Stimulated activated CD4-positive, alpha-beta T cell treated with anti-CD3 and anti-CD28 coated beads, TNF-alpha, amount 100 ng/mL, for 48 hours (primary cell): Measurements from ENCODE around the gene THSD4.
"Not testable (repeated sequence)": the region's sequence is repeated elsewhere in the genome, so short reads cannot be mapped to it uniquely, and the experiment has no call there.

Experiments used
- DNase-seq, 3 donors: peaks; one replicate each; pipeline ENCODE4 v3.0.0-alpha.2; 2020; ENCODE audit warnings: low read depth in 3 of 3

THSD4 gene

DNA sequence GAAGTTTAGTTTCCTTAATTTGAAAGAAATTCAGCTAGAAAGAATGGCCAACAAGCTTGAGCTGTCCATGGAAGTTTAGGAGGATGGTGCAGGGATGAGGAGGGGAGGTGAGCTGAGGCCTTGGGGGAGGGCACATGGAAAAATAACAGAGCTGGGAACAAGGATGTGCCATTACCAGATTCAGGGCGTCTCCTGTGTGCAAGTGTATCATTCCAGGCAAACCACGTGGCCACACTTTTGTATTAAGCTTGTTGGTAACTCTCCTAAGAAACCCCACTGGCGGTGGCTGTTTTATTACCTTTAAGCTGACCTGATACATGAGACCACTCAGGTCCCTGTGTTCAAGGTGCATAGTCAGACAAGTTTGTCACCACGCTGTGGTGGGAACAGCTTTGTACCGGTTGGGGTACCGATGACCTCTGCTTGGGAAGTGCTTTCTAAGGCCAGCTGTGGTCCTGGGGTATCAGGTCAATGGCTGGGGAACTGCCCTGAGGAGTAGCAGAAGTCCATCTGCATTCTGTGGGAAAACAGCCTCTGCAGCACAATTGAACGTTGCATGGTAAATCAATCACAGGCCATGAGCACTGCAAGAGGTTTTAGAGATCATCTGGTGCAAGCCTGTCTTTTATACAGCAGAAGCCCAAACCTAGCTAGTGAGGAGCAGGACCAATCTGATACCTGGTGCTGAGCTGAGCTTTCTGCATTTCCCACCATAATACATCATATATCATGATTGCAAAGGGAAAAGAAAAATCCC is 235.5 kb downstream of the THSD4 start:
- no peak for DNase-seq

- DNase-seq, result no peak
Measured at GRCh38 chr15:71352125-71352524, 236.9 kb downstream of the THSD4 start.

DNA sequence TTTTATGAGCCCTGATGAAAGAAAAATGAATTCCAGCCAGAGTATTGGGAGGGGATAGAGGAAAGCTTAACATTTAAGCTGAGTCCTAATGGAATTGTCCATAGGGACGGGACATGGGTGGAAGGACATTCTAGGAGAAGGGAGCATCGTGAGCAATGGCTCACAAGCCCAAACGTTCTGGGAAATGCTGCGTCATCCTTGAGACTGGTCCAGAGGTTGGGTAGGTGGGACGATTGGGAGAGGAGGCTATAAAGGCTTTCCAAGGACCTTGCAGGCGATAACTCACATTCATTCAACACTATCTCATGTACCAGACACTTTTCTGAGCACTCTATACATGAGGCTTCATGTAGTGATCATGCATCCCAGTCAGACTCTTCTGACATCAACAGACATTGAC is 237.5 kb downstream of the THSD4 start:
- DNase-seq, result no peak

GRCh38 chr15:71353171-71353570 is 237.9 kb downstream of the THSD4 start:
- no peak for DNase-seq

- no peak for DNase-seq
Measured at GRCh38 chr15:71355268-71355667, 240.0 kb downstream of the THSD4 start.

GRCh38 chr15:71357321-71357732 is 242.1 kb downstream of the THSD4 start:
- DNase-seq, result no peak

DNA sequence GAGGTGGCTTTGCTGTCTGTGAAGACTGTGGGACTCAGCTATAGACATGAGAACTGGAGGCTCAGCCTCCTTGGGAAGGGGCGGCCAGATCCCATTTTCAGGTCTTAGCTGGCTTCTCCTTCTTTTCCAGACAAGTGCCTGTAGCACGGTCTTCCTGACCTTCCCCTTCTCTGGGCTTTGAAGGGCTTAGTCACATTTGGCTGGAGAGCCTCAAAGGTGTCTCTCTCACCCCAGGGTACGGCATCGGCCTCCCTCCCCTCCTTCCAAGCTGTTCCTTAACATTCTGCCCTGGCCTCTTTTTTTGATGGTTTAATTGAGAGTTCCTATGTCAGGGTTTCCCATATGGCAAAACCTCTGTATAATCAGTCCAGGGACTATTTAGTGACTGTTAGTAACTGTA is 242.7 kb downstream of the THSD4 start:
- no peak for DNase-seq

DNA sequence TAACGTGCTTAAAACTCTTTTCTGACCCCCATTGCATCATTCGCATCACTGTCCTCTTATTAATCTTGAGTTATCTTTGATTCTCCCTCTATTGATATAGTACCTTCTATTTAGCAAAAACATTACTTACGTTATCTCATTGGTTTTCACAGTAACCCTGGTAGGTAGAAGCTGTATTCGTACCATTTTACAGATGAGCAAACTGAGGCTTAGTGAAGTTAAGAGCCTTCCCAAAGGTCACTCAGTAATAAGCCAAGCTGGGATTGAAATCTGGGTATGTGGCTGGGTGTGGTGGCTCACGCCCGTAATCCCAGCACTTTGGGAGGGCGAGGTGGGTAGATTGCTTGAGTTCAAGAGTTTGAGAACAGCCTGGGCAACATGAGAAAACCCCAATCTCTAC is 244.0 kb downstream of the THSD4 start:
- DNase-seq, result no peak

DNA sequence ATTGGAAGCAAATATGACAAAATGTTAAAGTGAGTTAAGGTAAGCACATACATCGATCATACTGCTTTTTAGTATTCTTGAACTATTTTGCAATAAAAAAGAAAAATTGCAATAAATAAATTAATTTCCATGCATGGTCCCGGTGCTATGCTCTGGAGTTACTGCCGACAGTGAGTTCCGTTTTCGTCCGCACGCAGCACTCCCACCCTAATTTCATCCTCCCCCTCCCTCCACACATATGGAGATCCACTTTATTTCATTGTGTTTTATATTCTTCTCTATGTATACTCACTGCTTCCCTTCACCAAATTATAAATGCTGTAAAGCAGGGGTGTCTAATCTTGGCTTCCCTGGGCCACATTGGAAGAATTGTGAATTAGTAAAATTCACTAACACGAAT is 247.3 kb downstream of the THSD4 start:
- DNase-seq, result no peak

GRCh38 chr15:71362987-71363968 is 248.0 kb downstream of the THSD4 start:
- DNase-seq, result no peak

GRCh38 chr15:71364117-71364584 is 248.9 kb downstream of the THSD4 start:
- no peak for DNase-seq

GRCh38 chr15:71366522-71366921 is 251.3 kb downstream of the THSD4 start:
- DNase-seq, result no peak

- no peak for DNase-seq
Measured at GRCh38 chr15:71366926-71367325, 251.7 kb downstream of the THSD4 start.

DNA sequence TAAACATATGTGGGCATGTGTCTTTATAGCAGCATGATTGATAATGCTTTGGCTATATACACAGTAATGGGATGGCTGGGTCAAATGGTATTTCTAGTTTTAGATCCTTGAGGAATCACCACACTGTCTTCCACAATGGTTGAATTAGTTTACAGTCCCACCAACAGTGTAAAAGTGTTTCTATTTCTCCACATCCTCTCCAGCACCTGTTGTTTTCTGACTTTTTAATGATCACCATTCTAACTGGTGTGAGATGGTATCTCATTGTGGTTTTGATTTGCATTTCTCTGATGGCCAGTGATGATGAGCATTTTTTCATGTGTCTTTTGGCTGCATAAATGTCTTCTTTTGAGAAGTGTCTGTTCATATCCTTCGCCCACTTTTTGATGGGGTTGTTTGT is 252.5 kb downstream of the THSD4 start:
- not testable (repeated sequence) for DNase-seq

DNA sequence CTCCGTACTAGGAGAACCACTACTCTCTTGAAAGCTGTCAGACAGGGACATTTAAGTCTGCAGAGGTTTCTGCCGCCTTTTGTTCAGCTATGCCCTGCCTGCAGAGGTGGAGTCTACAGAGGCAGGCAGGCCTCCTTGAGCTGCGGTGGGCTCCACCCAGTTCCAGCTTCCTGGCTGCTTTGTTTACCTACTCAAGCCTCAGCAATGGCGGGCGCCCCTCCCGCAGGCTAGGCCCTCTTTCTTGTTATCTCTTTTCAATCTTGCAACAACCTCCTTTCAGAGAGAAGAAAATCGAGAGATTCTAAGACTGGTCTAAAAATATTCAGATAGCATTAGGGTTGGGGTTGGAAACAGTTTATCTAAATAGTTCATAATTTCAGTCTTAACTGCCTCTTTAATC is 257.5 kb downstream of the THSD4 start:
- not testable (repeated sequence) for DNase-seq

DNA sequence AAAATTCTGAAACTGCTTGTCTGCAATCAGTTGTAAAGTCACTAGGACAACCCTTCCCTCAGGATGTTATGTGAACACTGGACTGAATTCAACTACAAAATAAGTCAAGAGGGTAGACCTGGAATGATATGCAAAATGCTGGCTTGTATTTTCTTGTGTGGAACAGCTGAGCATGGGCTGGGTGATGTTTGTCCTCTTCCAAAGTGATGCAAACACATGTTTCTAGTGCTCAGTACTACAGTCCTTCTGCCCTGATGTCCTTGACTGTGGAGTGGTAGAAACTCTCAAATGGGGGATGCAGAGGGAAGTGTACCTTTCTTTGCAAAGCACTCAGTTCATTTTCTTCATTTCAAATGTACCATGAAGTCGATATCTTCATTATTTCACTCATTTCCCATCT is 258.6 kb downstream of the THSD4 start:
- no peak for DNase-seq

- no peak for DNase-seq
Measured at GRCh38 chr15:71374607-71375352, 259.5 kb downstream of the THSD4 start.

- no peak for DNase-seq
Measured at GRCh38 chr15:71375934-71376333, 260.7 kb downstream of the THSD4 start.

- no peak for DNase-seq
Measured at GRCh38 chr15:71379893-71380292, 264.6 kb downstream of the THSD4 start.

GRCh38 chr15:71380345-71380744 is 265.1 kb downstream of the THSD4 start:
- DNase-seq, result no peak

- DNase-seq, result no peak
Measured at GRCh38 chr15:71384501-71384900, 269.2 kb downstream of the THSD4 start.

DNA sequence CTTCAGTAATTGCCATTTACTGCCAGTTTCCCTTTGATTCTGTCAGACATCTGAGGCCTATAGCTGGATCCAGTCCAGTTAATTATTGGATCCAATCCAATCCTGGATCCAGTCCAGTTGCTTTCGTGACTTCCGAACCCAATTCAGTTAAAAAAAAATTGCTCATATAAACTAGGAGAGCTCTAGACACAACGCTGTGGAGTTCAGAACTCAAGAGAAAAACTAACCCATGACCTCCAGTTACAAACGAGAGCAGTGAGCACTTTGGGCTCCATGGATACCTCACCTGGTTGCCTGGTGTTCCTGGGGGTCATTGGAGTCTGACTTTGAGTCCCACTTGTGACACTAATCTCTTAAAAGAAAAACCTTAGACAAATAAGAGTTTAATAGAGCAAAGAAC is 269.8 kb downstream of the THSD4 start:
- DNase-seq, result no peak
